Stimulated activated naive B cell treated with anti-CD40 and anti-IgM and Interleukin-4, amounts not matched to agents 10 μg/mL and 1 μg/mL and 100 μg/mL, for 72 hours (primary cell): ENCODE measurements around the gene ADGRL2.

Source experiments
- ATAC-seq, 2 donors: fragments of 150-1000 bp; cut with Tn5 transposase; replicated peaks; 2 replicates each; pipeline ENCODE4 v1.10.0; 2021; ENCODE audit warnings: moderate library complexity in 1 of 2
- DNase-seq: peaks from one replicate; pipeline ENCODE4 v3.0.0; 2021
- H3K27ac Mint-ChIP-seq: one replicate; pipeline ENCODE4 v1.8.0; 2022; ENCODE audit warnings: mild to moderate bottlenecking, mixed read lengths
- H3K27me3 Mint-ChIP-seq, 2 donors: one replicate each; pipeline ENCODE4 v1.8.0; 2022; ENCODE audit warnings: mixed read lengths in 2 of 2
- H3K36me3 Mint-ChIP-seq, 2 donors: one replicate each; pipeline ENCODE4 v1.8.0; 2022; ENCODE audit warnings: mixed read lengths in 2 of 2, mild to moderate bottlenecking in 1 of 2
- H3K4me1 Mint-ChIP-seq, 2 donors: one replicate each; pipeline ENCODE4 v1.8.0; 2022; ENCODE audit warnings: mixed read lengths in 2 of 2, mild to moderate bottlenecking in 1 of 2
- H3K4me3 Mint-ChIP-seq, 2 donors: one replicate each; pipeline ENCODE4 v1.8.0; 2022; ENCODE audit warnings: mild to moderate bottlenecking in 2 of 2, mixed read lengths in 2 of 2, moderate library complexity in 1 of 2
- H3K9me3 Mint-ChIP-seq, 2 donors: one replicate each; pipeline ENCODE4 v1.8.0; 2022; ENCODE audit warnings: mixed read lengths in 2 of 2, mild to moderate bottlenecking in 1 of 2

ADGRL2 gene

DNA sequence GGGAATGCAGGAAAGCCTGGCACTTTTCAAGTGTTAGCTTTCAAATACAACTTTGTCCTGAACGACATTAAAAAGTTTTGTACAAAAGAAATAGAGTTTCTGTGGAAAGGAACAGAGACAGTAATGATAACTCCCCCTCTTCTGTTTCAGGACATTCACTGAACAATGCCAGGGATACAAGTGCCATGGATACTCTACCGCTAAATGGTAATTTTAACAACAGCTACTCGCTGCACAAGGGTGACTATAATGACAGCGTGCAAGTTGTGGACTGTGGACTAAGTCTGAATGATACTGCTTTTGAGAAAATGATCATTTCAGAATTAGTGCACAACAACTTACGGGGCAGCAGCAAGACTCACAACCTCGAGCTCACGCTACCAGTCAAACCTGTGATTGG, 189.5 kb downstream of the ADGRL2 start:
- no peaks in the 10 kb centered on the region for H3K4me1 Mint-ChIP-seq
- H3K27ac Mint-ChIP-seq = no peak overlapping the region
- no peaks in the 10 kb centered on the region for H3K27me3 Mint-ChIP-seq
- no peak for DNase-seq
- no peak for ATAC-seq
- H3K9me3 Mint-ChIP-seq = no peaks in the 10 kb centered on the region
- H3K4me3 Mint-ChIP-seq = no peak overlapping the region
- H3K36me3 Mint-ChIP-seq = no peaks in the 10 kb centered on the region

DNA sequence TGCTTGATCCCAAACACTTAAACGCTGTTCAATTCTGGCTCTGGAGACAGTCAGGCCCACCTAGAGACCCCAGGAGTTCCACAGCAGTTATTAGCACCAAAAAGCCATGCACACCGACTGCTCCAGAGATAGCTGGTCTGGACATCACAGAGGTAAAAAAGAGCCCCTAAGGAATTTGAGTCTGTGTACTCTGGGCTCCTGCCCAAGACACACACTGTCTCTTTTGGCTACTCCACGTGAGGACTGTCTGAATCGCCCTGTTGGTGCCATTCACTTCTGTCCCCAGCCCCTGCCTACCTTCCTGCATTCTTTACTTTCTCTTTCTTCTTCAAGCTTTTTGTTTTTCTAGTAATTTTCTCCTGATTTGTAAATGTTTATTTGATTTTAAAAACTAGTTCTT, 197.4 kb downstream of the ADGRL2 start:
- Mint-ChIP-seq H3K36me3 (no peaks in the 10 kb centered on the region), H3K4me3 (no peak overlapping the region), H3K9me3 (no peaks in the 10 kb centered on the region), H3K27ac (no peak overlapping the region), H3K27me3 (no peaks in the 10 kb centered on the region), H3K4me1 (no peaks in the 10 kb centered on the region)
- DNase-seq (no peak), ATAC-seq (no peak)

GRCh38 chr1:81999364-81999763, 198.6 kb downstream of the ADGRL2 start:
- Mint-ChIP-seq H3K27ac (no peak overlapping the region), H3K27me3 (no peaks in the 10 kb centered on the region), H3K4me1 (no peaks in the 10 kb centered on the region), H3K36me3 (no peaks in the 10 kb centered on the region), H3K9me3 (no peaks in the 10 kb centered on the region), H3K4me3 (no peak overlapping the region)
- no peak for ATAC-seq
- no peak for DNase-seq

DNA sequence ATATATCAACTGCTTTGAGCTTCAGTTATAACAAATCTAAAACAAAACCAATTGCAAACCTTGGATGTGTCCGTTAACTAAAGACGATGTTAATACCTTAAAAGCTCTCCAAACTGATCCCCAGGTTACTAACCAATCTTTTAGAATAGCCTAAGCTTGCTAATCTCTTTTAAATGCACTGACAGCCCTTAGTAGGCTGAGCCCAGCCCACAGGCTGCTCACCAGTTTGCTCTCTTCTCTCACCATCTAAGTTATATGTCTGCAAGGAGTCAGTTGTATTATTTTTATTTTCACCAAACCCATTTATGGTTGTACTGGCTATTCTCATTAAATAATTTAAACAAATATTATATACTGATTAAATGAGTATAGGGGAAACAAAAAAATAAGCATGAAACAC, 199.5 kb downstream of the ADGRL2 start:
- no peak for DNase-seq
- no peak overlapping the region for H3K27ac Mint-ChIP-seq
- ATAC-seq = no peak
- H3K9me3 Mint-ChIP-seq = no peaks in the 10 kb centered on the region
- no peak overlapping the region for H3K4me3 Mint-ChIP-seq
- no peaks in the 10 kb centered on the region for H3K4me1 Mint-ChIP-seq
- no peaks in the 10 kb centered on the region for H3K27me3 Mint-ChIP-seq
- no peaks in the 10 kb centered on the region for H3K36me3 Mint-ChIP-seq

DNA sequence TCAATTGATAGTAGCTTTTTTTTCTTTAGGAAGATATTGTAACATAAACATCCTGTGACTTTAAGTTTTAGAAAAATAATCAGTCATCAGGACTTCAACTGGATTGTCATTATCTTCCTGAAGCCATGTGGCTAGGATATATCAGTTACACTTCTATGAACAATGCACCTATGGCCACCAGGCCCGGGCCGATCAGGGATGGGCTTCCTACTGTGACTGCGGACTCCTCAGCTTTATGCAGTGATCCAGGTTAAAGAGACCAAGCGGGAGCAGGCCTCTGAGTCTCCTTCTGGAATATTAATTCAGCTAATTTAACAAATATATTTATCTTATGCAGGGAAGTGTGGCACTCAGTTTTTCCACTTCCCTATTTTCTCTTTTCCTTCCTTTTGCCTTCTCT, 200.6 kb downstream of the ADGRL2 start:
- DNase-seq (no peak), ATAC-seq (no peak)
- Mint-ChIP-seq H3K27ac (no peak overlapping the region), H3K36me3 (no peaks in the 10 kb centered on the region), H3K27me3 (no peaks in the 10 kb centered on the region), H3K4me1 (no peaks in the 10 kb centered on the region), H3K4me3 (no peak overlapping the region), H3K9me3 (no peaks in the 10 kb centered on the region)

DNA sequence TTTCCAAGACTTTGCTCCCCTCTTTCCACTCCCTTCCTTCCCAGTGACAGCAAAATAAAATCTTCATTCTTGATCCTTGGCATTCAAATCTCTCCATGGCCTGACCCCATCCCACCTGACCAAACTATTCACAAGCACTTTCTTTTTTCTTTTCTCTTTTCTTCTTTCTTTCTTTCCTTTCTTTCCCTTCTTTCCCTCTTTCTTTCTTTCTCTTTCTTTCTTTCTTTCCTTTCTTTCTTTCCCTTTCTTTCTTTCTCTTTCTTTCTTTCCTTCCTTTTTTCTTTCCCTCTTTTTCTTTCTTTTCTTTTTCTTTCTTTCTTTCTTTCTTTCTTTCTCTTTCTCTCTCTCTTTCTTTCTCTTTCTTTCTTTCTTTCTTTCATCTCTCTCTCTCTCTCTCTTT, 207.1 kb downstream of the ADGRL2 start:
- no peak for ATAC-seq

DNA sequence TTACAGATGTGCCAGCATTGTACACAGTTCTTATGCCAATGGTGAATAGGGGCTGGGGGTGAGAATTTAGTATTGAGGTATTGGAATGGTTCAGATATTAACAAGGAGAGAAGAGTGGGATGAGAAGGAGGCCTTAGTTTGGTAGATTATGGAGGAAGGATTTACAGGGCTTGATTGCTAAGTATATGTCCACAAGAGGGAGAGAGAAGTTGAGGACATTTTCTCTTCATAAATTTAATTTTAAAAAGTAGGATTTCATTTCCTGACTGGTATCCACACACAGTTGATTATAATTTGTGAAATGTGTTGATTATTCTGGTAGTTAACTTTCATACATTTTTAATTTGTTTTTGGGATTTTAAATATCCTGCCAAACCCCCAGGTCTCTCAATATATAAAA, 213.0 kb downstream of the ADGRL2 start:
- ATAC-seq = no peak
- no peak for DNase-seq
- H3K9me3 Mint-ChIP-seq = no peaks in the 10 kb centered on the region

More for the DNA sequence above, 207.1 kb downstream of the ADGRL2 start:
- DNase-seq = no peak
- H3K4me3 Mint-ChIP-seq = no peak overlapping the region
- no peaks in the 10 kb centered on the region for H3K27me3 Mint-ChIP-seq
- H3K9me3 Mint-ChIP-seq = peaks cover 4 to 10% of the 10 kb centered on the region in 2 donors
- no peaks in the 10 kb centered on the region for H3K4me1 Mint-ChIP-seq
- H3K27ac Mint-ChIP-seq = no peak overlapping the region
- no peaks in the 10 kb centered on the region for H3K36me3 Mint-ChIP-seq

DNA sequence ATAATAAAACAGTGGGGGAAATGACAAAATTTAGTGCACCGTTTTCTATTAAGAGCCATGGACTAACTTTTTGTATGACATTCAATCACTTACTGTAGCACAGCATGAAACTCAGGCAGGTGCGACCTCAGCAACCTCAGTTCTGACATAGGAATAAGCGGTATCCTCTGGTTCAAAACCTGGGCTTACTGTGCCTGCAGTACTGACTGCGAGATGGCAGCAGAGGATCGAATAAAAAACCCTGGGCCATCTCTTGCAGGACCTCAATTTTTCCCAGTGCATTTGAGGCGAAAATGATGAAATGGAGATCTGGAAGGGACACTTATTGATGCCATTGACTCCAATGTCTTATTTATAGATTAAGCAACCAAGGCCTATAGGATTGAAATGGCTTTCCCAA, 214.7 kb downstream of the ADGRL2 start:
- H3K27me3 Mint-ChIP-seq = no peaks in the 10 kb centered on the region
- no peak overlapping the region for H3K4me3 Mint-ChIP-seq
- H3K36me3 Mint-ChIP-seq = no peaks in the 10 kb centered on the region
- ATAC-seq (no peak), DNase-seq (no peak)
- no peak overlapping the region for H3K27ac Mint-ChIP-seq
- H3K9me3 Mint-ChIP-seq = no peaks in the 10 kb centered on the region
- H3K4me1 Mint-ChIP-seq = no peaks in the 10 kb centered on the region

More for the DNA sequence above, 213.0 kb downstream of the ADGRL2 start:
- no peaks in the 10 kb centered on the region for H3K4me1 Mint-ChIP-seq
- H3K27me3 Mint-ChIP-seq = no peaks in the 10 kb centered on the region
- H3K36me3 Mint-ChIP-seq = no peaks in the 10 kb centered on the region
- H3K4me3 Mint-ChIP-seq = no peak overlapping the region
- no peak overlapping the region for H3K27ac Mint-ChIP-seq

DNA sequence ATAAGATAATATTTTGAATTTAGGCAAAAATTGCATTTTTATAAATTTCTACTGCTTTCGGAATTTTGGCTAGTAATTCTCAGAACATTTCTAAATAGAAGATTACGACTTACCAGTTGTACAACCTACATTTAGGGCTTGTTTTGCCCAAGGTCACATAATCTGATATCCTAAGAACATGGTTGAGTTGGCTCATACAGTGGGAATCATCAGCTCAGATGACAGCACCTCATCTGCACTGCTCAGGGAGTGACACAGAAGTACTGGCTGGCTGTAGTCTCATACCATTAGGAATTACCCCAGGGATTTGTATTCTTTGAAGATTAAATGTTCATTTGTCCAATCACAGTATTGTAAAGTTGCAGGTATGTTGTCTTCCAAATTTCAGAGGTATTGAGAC, 217.6 kb downstream of the ADGRL2 start:
- Mint-ChIP-seq H3K27ac (no peak overlapping the region), H3K4me1 (no peaks in the 10 kb centered on the region), H3K9me3 (peaks cover 3 to 4% of the 10 kb centered on the region in 2 donors), H3K36me3 (no peaks in the 10 kb centered on the region), H3K4me3 (no peak overlapping the region), H3K27me3 (no peaks in the 10 kb centered on the region)
- DNase-seq (no peak), ATAC-seq (no peak)

- H3K27me3 Mint-ChIP-seq = no peaks in the 10 kb centered on the region
- DNase-seq = no peak
- H3K36me3 Mint-ChIP-seq = no peaks in the 10 kb centered on the region
- H3K4me1 Mint-ChIP-seq = no peaks in the 10 kb centered on the region
- no peak overlapping the region for H3K27ac Mint-ChIP-seq
- H3K4me3 Mint-ChIP-seq = no peak overlapping the region
- peaks cover 3 to 6% of the 10 kb centered on the region in 2 donors for H3K9me3 Mint-ChIP-seq
- ATAC-seq = no peak
Observed at GRCh38 chr1:82019508-82019907, 218.8 kb downstream of the ADGRL2 start.

DNA sequence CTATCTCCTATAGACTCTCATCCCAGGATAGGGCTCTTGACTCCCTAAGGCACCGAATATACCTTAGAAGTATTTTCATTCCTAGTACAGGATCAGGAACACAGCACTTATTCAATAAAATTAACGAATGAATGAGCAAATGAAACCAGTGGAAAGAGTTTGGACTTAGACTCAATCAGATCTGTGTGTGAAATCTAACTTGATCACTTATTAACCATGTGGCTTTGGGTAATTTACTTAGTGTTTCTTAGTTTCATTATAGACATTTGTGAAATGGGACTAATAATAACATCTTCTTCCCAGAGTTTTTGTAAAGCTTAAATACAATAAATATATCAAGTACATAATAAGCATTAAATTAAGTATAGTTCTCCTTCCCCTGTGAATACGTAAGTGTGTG, 230.1 kb downstream of the ADGRL2 start:
- no peaks in the 10 kb centered on the region for H3K4me1 Mint-ChIP-seq
- DNase-seq (no peak), ATAC-seq (no peak)
- no peaks in the 10 kb centered on the region for H3K27me3 Mint-ChIP-seq
- no peaks in the 10 kb centered on the region for H3K36me3 Mint-ChIP-seq
- H3K4me3 Mint-ChIP-seq = no peak overlapping the region
- peaks cover 2 to 4% of the 10 kb centered on the region in 2 donors for H3K9me3 Mint-ChIP-seq
- H3K27ac Mint-ChIP-seq = no peak overlapping the region

- Mint-ChIP-seq H3K9me3 (peaks cover 2 to 4% of the 10 kb centered on the region in 2 donors), H3K4me1 (no peaks in the 10 kb centered on the region), H3K27ac (no peak overlapping the region), H3K36me3 (no peaks in the 10 kb centered on the region), H3K4me3 (no peak overlapping the region), H3K27me3 (no peaks in the 10 kb centered on the region)
- ATAC-seq (no peak), DNase-seq (no peak)
Observed at GRCh38 chr1:82032068-82032467, 231.3 kb downstream of the ADGRL2 start.

GRCh38 chr1:82034812-82035211, 234.1 kb downstream of the ADGRL2 start:
- DNase-seq = no peak
- Mint-ChIP-seq H3K4me3 (no peak overlapping the region), H3K4me1 (no peaks in the 10 kb centered on the region), H3K9me3 (peaks cover 0 to 4% of the 10 kb centered on the region in 2 donors), H3K36me3 (no peaks in the 10 kb centered on the region), H3K27me3 (no peaks in the 10 kb centered on the region), H3K27ac (no peak overlapping the region)
- ATAC-seq = no peak
